Stimulated activated CD4-positive, alpha-beta T cell treated with anti-CD3 and anti-CD28 coated beads, Interleukin-15, amount 100 ng/mL, for 1 hour (primary cell): ENCODE measurements around the gene EIF1AD.

ENCODE experiments used
- DNase-seq, 2 donors: peaks; one replicate each; pipeline ENCODE4 v3.0.0-alpha.2; 2020; ENCODE audit warnings: low read depth in 1 of 2, low spot score in 1 of 2

The EIF1AD gene

DNA sequence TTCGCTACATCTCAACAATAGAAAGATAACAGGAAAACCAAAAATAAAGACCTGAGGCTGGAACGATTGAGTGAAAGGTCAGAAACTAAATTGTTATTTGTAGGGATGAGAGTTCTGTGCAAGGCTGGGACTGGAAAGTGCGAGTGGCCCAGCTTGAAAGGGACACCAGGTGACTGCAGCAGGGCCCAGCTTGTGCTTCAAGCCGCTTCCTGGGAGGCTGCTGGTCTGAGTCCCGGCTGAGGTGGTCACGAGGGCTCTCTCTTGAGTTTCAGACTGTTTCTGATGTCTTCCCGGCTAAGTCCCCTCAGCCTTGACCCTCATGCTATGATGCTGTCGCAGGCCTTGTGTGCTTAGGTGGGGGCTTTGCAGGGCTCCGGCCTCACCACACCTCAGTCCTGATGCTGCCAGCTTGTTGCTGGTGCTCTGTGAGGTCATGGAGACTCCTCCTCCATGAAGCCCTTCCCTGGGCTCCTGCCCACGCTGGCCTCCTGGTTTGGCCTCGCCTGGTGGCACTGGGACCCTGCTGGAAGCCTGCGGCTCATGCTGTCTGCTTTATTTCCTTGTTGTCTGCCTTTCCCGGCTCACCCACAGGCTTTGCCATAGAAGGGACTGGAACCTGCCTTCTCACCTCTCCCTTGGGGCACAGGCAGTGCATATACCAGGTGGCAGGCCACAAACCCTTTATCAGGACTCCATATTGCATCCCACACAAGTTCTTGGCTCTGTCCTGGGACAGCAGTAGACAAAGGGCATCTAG is 4.4 kb upstream of the EIF1AD start:
- no peak for DNase-seq

- DNase-seq: no peak
Measured at GRCh38 chr11:66004186-66004585, 2.2 kb upstream of the EIF1AD start.

- DNase-seq: no peak
Measured at GRCh38 chr11:66003291-66003690, 1.3 kb upstream of the EIF1AD start.

DNA sequence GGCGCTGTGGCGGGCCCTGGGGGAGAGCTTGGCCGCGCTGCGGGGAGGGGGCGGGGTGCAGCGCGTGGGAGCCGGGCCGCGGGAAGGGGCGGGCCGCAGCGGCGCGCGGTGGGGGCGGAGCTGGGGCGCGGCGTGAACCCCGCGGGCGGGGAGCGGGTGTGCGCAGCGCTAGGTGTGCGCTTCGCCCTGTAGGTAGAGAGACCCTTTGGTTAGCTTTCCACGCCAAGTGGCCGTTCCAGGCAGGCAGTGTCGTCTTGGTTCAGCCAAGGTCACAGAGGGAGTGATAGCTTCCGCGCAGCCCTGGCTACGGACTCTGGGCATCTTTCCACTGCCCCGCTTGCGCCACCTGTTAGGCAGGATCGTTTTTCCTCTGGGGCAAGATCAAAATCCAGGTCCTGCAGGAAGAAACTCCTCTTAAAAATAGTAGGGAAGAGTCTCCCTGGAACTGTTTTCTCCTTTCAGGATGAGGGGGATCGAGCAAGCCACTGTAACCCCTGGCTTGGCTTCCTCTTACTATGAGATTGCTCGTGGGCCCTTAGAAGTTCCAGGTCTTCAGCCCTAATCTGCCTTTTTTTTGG is 780 bp upstream of the EIF1AD start:
- peak in 1 of 2 donors; percentile 59 for DNase-seq

DNA sequence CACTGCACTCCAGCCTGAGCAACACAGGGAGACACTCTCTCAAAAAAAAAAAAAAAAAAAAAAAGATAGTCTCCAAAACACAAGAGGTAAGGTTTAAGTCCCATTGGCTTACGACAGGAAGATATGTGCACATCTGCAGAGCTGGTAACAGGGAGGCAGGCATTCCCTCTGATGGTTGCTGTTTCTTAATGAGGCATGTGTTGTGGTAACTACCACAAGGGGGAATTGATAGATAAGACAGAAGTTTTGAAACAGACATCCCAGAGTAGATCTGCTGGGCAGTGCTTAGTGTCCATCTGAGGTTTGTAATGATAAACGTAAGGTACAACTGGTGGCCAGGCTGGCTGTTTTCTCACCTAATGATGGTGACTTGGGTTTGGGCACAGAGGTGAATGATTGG is 4.7 kb downstream of the EIF1AD start:
- DNase-seq: no peak

DNA sequence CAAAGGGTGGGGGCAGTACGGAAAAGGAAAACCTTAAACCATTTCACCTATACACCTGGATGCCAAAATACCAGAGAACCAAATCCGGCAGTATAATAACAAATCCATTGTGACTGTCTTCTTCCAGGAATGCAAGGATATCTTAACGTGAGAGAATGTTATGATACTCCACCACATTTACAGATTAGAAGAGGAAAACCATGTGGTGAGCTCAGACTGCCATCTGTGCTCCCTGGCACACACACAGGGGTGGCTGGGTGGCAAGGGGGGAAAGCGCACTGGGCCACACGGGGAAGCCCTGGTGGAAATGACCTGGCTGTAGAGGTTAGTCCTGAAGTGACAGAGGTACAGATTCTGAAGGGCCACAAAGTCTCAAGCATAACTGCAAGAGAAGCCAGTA is 9.9 kb downstream of the EIF1AD start:
- no peak for DNase-seq

- DNase-seq: peak; percentile 60 to 79
Measured at GRCh38 chr11:65988791-65989592, 13.0 kb downstream of the EIF1AD start.

DNA sequence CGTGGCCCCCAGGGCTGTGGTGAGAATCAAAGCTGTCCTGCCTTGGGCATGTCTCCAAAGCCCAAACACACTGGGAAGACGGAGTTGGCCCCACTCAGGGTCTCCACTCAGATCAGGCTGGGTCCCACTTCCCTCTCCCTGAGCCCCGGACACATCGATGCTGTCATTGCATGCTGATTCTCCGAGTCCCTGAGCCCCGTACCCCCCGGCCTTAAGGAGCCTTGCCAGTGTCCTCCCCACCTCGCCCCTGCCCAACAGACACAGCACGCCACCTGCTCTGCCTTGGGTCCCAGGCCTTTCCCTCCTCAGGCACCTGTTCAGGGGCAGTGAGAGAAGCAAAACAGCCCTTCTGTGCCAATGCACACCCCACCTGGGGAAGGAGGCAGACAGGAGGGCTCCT is 14.6 kb downstream of the EIF1AD start:
- no peak for DNase-seq

- DNase-seq: no peak
Measured at GRCh38 chr11:65983589-65983987, 18.4 kb downstream of the EIF1AD start.

DNA sequence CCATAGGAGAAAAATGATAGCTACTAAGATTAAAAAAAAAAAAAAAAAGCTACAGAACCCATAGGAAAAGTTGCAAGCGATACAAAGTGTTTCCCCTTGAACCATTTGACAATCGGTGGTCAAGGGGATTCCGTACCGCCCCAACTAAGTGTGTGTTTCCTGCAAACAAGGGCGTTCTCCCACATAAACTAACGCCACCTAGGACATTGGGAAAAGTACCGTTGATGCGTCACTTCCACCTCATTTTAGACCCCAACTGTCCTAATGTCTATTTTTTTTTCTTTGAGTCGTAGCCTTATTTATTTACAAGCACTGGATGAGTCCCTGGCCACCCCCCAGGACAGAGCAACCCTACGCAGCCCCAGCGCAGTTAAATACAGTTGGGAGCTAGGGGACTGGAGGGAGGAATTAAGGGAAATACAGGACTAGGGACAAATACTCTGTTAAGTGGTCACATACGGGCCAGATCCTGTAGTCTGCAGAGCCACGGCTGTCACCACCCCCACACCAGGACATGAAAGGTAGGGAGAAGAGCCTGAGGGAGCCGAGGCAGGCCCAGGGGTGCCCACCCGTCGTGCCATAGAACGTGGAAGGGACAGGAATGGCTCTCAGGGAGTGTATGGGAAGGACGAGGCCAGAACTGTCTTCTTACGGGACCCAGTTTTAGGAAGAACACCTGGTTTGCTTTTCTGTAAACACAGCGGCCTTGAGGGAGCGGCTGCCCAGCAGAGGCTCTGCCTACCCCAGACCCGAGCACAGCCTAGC is 19.0 kb downstream of the EIF1AD start:
- DNase-seq: no peak

DNA sequence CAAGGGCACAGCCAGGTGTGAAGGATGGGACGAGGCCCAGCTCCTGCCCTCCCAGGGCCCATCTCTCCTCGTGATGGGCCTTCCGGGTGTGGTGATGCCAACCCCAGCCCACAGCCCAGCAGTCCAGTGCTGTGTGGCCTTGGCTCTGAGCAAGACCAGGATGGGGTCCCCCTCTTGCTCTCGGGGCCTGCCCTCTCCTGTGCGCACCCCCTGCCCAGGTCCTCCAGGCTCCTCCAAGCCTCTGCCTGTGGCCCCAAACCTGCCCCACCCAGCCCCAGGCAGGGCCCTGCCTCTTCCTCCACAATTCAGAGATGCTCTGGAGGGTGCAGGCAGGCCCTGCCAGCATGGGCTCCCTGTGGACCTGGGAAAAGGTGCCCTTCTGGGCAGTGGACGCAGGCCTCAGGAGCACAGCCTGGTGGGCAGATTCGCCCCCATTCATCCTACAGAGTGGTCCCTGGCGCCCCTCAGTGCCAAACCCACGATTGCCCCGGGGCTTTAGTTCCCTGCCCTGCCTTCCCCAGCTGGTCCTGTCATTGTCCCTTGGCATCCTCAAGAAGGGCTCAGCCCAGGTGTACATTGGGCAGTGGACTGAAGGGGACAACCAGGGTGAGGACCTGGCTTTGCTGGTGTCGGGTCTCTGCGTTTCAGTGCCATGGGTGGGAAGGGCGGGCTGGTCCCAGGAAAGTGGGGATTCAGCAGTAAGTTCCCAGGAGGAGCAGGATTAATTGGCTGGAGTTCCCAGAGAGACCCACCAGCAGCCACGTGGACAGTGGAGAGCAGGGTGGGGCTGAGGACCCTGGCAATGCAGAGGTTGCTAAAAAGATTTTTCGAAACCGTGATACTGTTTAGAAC is 19.8 kb downstream of the EIF1AD start:
- no peak for DNase-seq

- DNase-seq: no peak
Measured at GRCh38 chr11:65981101-65981740, 20.7 kb downstream of the EIF1AD start.

DNA sequence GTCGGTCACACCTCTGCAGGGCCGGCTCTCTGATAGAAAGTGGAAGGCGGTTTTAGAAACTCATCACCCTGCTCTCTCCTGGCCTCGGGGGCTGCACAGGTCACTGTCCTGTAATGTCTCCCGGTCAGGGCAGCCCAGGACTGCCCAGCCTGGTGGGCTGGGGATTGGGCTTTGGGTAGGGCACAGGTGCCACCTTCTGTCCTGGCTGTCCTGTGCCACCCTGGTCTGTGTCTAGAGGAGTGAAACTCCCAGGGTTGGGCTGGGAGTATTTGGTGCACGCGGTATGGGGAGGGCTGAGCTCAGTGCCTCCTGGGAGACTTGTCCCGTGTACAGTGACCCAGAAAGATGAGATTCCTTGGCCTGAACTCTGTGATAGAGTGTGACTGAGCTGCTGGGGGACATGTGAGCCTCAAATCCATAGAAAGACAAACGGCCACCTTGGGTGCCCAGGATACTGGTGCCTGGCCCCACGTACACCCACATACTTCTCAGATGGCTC is 22.6 kb downstream of the EIF1AD start:
- no peak for DNase-seq

DNA sequence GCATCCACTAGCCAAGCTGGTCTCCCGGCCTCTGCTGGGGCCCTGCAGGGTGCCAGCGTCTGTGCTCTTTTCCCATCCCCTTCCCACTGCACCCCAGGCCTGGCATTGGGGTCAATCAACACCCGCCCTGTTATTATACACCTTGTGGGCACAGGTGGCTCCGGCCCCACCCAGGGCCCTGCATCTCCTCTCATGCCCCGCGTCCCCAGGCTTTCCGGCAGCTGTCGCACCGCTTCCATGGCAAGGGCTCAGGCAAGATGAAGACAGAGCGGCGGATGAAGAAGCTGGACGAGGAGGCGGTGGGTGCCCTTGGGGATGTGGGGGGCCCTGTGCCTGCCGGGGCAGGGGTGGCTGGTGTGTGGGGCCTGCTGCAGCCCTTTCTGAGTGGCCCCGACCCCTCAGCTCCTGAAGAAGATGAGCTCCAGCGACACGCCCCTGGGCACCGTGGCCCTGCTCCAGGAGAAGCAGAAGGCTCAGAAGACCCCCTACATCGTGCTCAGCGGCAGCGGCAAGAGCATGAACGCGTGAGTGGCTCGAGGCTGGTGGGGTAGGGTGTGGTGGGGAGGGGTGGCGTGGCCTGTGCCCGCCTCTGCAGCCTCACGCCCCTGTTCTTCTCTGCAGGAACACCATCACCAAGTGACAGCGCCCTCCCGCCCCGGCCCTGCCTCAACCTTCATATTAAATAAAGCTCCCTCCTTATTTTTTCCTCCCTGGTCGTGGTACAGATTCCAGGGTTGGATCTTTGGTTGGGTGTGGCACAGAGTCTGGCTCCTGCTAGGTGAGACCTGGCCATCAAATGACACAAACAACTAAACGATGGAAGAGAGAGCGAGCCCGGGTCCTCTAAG is 23.3 kb downstream of the EIF1AD start:
- no peak for DNase-seq

DNA sequence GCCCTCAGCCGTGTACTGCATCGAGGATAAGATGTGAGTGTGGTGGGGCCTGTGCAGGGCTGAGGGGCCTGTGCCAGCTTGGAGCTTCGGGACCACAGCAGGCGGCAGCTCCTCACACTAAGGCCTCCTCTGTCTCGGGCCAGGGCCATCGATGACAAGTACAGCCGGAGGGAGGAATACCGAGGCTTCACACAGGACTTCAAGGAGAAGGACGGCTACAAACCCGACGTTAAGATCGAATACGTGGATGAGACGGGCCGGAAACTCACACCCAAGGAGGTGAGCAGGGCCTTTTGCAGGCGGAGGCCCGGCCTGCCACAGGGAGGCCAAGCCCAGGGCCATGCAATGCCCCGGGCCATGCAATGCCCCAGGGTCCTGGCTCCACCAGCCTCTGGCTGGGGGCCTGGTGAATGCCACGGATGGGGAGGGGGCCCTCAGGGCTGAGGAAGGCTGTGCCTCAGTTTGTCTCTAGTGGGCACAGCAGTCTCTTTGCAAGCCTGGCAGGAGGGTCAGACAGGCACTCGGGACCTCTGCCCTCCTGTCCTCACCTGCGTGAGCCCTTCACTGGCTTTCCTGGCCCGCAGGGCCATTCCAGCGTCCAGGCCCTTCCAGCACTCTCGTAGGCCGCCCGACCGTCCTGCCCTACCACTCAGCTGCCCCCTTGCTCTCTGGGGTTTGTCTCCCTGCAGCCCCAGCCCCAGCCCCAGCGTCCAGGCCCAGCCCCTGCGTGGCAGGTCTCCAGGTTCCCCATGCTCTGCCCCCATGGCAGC is 24.2 kb downstream of the EIF1AD start:
- DNase-seq: no peak

- no peak for DNase-seq
Measured at GRCh38 chr11:65976216-65977176, 25.5 kb downstream of the EIF1AD start.

GRCh38 chr11:65975771-65976170 is 26.2 kb downstream of the EIF1AD start:
- no peak for DNase-seq
